Measurements from ENCODE around the gene SCML2. TPM values are rescaled to one million over a fixed set of nuclear protein-coding genes. Genes with fewer than 3 reads are reported as not detected.
"Not testable (repeated sequence)": the region's sequence is repeated elsewhere in the genome, so short reads cannot be mapped to it uniquely, and the experiment has no call there.

Gene SCML2
- polyA plus RNA-seq, 3 donors = 8.1 to 8.7 (median 8.5) TPM

DNA sequence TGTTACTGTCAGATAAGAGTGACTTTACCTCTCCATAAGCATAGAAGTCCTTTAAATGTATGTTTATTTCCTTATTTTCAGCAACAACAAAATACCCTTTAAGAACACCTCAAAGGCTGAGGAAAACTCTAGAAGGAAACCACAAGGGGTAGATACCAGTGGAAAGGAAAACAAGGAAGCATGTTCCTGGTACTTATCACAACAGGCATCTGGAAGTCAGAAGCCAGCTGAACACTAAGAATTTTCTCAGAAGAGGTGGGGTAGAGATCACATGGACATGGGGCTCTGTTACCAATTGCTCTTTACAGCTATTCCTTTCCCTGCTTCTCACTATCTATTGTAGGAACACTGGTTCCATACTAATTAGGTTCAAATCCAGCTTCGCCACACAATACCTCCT lies 82.3 kb downstream of the SCML2 start:
- DNase-seq (ENCODE audit: low read depth in 3 of 3, low spot score in 2 of 3) = no peak

DNA sequence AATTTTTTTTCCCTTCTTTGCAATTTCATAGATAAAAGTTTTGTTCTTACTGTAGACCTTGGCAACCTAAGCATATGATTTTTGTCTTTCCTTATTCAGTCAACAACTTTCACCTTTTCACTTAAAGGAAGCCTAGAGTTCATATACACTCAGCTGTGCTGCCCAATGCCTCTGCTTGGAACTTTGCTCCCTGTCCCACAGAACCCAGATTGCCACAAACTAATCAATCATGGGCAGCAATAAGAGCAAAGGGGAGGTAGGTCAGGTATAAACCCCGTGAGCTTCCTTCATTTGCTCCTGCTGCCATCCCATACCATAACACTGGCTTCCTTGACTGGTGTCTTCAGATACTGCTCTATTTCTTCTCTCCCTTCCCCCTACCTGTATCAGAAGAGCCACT lies 82.8 kb downstream of the SCML2 start:
- DNase-seq (ENCODE audit: low read depth in 3 of 3, low spot score in 2 of 3) = no peak

DNA sequence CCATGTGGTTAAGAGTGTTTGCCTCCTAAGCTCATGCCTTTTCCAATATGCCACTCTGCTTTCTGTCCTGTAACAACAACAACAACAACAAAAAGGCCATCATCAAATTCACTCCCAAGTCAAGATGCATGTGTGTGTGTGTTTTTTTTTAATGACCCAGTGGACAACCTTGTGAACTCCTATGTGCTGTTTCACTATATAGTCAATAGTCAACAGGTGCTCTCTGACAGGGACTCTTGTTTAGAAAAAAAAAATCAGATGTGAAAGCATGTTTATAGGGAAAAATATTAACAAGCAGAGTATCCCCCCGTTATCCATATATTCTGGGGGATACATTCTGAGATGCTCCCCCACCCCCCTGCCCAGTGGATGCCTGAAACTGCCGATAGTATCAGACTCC lies 83.2 kb downstream of the SCML2 start:
- no peak for DNase-seq (ENCODE audit: low read depth in 3 of 3, low spot score in 2 of 3)

DNA sequence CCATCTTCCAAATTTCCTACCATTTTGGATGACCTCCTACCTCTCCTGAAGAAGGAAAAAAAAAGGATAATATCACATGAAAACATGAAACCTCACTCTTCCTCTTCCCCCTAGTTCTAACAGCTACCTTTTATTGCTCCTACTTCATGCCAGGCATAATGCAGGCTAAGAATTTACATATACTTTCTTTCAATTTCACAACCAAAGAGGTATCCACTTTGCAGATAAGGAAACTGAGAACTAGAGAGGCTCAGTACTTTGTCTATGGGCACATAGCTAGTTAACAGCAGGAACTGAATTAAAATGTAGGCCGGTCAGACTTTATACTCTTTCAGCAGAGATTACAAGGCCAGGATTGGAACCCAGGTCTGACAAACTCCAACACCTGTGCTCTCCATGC lies 99.4 kb downstream of the SCML2 start:
- no peak for DNase-seq (ENCODE audit: low read depth in 3 of 3, low spot score in 2 of 3)

DNA sequence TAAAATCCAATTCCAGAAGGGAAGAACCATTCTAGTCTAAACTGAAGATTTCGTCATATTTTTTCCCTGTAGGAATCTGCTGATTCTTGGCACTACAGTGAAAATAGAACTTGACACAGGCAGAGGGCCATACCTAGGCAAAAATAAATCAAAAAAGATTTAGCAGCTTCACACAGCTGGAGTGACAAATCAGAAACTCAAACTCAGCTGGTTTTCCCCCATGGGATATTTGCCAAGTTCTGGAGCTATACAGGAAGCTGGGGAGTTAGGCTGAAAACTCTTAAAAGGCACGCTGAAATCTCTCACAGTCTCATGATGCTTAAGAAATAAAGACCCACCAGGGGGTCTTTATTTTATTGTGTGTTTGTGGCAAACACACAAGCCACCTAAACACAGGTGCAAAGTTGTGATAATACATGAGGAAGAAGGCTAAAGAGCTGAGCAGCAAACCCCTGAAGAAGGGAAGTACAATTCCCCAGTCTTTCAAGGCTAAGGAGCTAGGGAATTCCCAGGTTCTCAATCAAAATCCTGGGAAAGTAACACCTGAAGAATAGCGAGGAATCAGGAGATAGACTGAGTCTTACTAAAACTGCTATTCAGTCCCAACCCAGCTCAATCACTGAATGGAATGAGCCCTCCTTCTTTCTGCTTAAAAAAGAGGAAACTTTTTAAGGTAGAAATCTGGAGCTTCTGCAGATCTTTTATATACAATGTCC lies 101.7 kb downstream of the SCML2 start:
- no peak for DNase-seq (ENCODE audit: low read depth in 3 of 3, low spot score in 2 of 3)

DNA sequence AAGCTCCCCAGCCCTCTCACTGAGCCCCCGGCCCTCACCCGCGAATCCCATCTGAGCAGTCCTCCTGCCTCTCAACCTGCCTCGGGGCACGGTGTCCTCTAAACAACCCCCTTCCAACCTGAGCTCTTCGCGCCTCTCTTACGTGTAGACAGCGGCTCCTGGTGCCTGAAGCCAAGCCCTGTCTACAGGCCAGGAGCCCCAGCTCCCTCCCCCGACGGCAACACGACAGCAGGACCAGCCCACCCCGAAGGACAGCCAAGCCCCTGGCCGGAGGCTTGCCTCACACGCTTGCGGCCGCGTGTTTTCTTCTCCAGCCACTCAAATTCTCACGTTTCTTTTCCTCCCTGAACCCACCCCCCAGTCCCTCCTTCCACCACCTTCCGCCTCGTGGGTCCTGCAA lies 124.8 kb downstream of the SCML2 start:
- DNase-seq (ENCODE audit: low read depth in 3 of 3, low spot score in 2 of 3) = not testable (repeated sequence)

DNA sequence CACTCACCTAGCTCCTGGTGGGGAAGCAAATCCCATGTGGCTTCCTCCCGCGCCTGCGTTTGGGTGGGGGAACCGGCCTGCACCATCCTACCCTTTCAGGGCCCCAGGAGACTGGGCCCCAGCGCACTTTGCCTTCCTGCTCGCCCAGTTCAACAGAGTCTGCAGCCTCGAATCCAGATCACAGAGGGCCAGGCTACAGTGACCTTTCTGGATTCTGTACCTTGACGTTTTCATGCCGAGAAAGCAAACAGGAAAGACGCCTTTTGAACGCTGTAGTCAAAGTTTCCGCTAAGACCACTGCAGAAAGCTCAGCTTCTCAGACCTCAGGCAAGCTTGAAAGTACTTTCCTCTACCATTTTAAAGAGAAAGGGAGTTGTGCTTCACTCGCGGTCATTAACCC lies 126.4 kb downstream of the SCML2 start:
- DNase-seq (ENCODE audit: low read depth in 3 of 3, low spot score in 2 of 3) = no peak

DNA sequence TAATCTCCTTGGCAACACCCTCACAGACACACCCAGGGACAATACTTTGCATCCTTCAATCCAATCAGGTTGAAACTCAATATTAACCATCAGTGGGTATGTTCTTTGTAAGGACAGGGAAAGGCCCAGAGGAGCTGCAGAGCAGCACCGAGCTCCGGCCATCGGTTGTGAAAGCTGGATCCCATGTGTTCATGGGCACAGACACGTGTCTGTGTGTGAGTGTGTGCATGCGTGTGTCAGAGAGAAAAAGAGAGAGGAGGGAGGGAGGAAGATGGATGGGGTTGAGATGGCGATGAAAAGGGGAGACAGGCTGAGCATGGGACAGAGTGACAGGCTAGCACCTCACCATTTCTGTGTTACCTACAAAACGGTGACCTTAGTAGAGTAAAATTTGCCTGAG lies 127.0 kb downstream of the SCML2 start:
- no peak for DNase-seq (ENCODE audit: low read depth in 3 of 3, low spot score in 2 of 3)

DNA sequence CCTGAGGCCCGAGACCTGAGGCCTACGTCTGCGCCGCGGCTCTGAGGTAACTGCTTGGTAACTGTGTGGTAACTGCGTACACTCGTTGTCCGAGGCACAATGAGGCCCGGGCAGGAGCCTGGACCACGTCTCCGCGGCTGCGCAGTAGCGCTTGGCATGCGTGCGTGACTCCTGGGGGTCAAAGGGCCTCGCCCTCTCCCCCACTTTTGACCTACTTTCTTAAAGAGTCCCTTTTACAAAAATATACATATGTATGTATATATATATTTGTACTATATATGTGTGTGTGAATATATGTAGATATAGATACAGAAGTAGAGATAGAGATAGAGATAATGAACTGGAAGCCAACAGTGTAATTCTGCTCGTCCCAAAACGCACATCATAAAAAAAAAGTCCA lies 133.7 kb downstream of the SCML2 start, which contains the start of gene BEND2:
Gene BEND2, minus strand, starts transcription at position 101 of the 400 bp plus-strand sequence. CDS start 136 bp downstream, outside the sequence.
- DNase-seq (ENCODE audit: low read depth in 3 of 3, low spot score in 2 of 3) = no peak

DNA sequence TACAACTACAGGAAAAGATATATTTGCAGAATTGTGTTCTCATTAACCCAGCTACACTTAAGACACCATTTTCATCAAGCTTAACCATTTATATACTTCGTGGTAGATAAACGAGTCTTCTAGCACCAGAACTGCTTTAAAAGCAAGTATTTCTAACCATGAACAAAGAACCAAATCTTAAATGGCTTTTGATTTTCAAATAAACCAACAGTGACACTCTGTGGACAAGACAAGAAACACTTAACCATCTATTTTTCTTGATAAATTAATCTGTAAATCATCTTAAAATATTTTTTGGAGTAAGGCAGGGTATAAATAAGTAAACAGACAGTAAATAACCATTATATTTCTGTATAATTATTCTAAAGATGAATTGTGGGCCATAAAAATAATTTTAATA lies 144.0 kb downstream of the SCML2 start:
- DNase-seq (ENCODE audit: low read depth in 3 of 3, low spot score in 2 of 3) = peak in 2 of 3 donors; percentile 1

DNA sequence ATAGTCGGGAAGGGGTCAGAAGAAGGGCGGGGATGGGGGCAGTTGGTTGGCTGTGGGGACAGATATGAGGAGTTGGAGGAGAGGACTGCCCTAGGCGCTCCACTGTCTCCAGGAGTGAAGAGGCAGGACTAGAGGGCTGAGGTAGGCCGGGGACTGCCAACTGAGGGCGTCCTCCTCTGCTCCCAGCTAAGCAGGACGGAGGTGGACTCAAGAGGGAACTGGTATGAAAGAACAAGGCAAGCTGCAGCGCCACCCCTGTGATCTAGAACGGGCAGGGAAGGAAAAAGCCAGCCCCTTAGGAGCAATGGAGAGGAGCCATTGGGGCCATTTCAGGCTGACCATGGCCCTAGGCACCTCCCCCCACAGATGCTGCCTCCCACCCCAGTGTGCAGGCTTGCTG lies 147.8 kb downstream of the SCML2 start:
- DNase-seq (ENCODE audit: low read depth in 3 of 3, low spot score in 2 of 3) = no peak

DNA sequence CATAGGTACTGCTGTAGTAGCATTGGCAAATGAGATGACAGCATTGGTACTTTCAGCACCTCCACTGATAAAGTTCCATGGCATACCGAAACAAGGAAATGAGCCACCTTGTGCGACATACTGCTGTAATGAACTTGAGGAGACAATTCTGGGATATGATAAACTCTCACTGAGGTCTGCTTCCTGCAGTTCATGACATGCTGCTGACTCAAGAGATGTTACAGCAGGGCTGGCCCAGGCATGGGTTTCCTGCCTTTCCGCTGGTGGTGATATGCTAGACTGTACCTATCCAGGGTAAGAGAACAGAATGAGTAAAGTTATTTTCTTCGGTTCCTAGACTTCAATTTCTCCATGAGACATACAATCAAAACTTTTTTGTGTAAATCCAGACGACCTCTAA lies 150.9 kb downstream of the SCML2 start:
- no peak for DNase-seq (ENCODE audit: low read depth in 3 of 3, low spot score in 2 of 3)

DNA sequence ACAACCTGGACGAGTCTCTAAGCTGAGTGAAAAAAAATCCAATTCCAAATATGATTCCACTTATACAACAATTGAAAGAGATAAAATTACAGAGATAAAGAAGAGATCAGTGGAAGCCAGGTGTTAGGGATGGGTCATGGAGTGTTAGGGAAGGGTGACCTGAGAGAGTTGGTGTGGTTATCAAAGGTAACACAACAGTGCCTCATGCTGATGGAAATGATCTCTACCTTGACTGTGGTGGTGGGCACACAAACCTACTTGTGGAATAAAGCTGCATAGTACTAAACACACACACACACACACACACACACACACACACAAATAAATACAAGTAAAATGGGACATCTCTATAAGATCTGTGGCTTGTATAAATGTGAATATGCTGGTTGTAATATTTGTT lies 159.8 kb downstream of the SCML2 start:
- DNase-seq (ENCODE audit: low read depth in 3 of 3, low spot score in 2 of 3) = no peak

Other genes starting within 250 kb of the SCML2 start
- gene BEND2, start 133.8 kb downstream of the SCML2 start, polyA plus RNA-seq (ENCODE audit: insufficient read length in 3 of 3) = under 1 TPM; 0.03 to 0.11 (median 0.08) TPM
- gene CDKL5, start 70.9 kb upstream of the SCML2 start, polyA plus RNA-seq (ENCODE audit: insufficient read length in 3 of 3) = 10 to 100 TPM; 13.6 to 14.5 (median 14.2) TPM